Loucy (cell line): Measurements from ENCODE around the gene MTA1.

Experiments used
- EZH2phosphoT487 ChIP-seq: fragments of 200-600 bp; IDR thresholded peaks from 2 replicates; pipeline ENCODE4 v1.6.1; 2018; ENCODE audit warnings: antibody characterized with exemption, mild to moderate bottlenecking, moderate library complexity, borderline replicate concordance
- TF ChIP-seq, protein P1 (sequence below): fragments of 200-600 bp; sonication (generic); conservative IDR thresholded peaks from 2 replicates; pipeline ENCODE4 v1.5.1; 2014; ENCODE audit warnings: mild to moderate bottlenecking, antibody characterized with exemption, low read length

DNA sequence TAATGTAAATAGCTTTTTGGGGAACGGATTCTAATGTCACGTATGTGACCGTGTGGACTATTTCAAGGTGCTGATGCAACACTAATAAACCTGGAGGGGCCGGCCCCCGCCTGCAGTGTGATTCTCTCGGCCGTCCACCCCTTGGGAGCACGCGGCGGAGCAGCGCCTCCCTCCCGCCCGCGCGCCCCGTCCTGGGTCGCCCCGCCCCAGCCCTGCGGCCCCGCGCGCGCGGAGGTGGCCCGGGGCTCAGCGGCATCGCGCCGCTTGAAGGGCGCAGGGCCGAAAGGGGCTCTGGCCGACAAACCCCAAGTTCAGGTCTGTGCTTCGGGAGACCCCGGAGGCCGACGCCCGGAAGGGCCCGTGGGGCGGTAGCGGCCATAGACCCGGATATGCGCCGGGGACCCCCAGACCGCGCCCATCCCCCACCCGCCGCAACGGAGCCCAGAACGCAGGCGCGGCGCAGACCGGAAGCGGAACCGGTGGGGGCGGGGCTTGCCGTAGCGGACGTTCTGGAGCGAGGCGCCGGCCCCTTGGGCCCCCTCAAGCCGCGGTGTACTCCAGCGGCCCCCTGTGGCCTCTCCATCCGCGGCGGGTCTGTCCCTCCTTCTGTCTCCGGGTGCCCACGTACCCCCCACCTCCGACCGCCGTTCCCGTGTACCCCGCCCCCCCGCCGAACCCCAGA is 21.4 kb upstream of the MTA1 start, which contains the start of gene TEX22:
- TF ChIP-seq, protein P1, sequence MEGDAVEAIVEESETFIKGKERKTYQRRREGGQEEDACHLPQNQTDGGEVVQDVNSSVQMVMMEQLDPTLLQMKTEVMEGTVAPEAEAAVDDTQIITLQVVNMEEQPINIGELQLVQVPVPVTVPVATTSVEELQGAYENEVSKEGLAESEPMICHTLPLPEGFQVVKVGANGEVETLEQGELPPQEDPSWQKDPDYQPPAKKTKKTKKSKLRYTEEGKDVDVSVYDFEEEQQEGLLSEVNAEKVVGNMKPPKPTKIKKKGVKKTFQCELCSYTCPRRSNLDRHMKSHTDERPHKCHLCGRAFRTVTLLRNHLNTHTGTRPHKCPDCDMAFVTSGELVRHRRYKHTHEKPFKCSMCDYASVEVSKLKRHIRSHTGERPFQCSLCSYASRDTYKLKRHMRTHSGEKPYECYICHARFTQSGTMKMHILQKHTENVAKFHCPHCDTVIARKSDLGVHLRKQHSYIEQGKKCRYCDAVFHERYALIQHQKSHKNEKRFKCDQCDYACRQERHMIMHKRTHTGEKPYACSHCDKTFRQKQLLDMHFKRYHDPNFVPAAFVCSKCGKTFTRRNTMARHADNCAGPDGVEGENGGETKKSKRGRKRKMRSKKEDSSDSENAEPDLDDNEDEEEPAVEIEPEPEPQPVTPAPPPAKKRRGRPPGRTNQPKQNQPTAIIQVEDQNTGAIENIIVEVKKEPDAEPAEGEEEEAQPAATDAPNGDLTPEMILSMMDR: peak; percentile 48
- TF ChIP-seq EZH2phosphoT487: no peak
